ENCODE results near the gene PGAM5. TPM values are rescaled to one million over a fixed set of nuclear protein-coding genes. Genes with fewer than 3 reads are reported as not detected.

Gene PGAM5
- total RNA-seq, 1 donor from 2014 or later = 75.0 TPM

DNA sequence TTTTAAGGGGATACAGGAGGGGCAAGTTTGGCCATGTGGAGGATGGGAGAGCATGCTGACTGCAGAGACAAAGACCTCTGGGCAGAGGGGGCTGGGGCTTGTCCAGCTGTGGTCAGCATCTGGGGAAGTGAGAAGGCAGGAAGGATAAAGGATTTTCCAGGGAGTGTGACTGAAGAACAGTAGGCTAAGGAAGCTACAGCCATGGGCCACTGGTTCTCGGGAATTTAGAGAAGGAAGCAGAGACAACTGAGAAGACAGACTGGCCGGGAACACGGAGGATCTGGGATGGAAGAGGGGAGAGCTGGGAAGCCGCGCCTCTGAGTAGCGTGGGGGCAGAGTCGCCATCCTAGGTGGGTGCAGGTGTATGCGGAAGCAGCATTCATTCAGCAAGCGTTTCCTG, 7.0 kb upstream of the PGAM5 start:
- no peak overlapping the region for H3K4me3 ChIP-seq (ENCODE audit: low read depth, low read length)
- TF ChIP-seq, protein P1, sequence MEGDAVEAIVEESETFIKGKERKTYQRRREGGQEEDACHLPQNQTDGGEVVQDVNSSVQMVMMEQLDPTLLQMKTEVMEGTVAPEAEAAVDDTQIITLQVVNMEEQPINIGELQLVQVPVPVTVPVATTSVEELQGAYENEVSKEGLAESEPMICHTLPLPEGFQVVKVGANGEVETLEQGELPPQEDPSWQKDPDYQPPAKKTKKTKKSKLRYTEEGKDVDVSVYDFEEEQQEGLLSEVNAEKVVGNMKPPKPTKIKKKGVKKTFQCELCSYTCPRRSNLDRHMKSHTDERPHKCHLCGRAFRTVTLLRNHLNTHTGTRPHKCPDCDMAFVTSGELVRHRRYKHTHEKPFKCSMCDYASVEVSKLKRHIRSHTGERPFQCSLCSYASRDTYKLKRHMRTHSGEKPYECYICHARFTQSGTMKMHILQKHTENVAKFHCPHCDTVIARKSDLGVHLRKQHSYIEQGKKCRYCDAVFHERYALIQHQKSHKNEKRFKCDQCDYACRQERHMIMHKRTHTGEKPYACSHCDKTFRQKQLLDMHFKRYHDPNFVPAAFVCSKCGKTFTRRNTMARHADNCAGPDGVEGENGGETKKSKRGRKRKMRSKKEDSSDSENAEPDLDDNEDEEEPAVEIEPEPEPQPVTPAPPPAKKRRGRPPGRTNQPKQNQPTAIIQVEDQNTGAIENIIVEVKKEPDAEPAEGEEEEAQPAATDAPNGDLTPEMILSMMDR (conservative IDR thresholded peaks at IDR 0.05; ENCODE audit: low read depth, low read length) = no peak
- DNase-seq (ENCODE audit: low read depth) = no peak

DNA sequence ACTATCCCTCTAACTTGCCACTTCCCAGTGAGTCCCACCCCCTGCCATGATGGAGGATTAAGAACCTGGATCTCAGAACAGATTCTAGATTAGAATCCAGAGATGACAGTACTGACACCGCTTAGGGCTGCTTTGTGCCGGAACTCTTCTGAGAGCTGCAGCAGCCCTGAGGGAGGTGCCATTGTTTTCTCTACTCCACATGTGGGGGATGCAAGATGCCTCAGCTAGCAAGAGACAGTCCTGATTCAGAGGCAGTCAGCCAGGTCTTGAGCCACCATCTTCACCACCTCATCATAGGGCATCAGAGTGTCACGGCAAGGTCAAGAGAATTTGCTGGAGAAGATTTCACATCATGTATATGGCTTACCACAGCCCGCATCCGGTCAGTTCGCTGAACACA, 3.4 kb upstream of the PGAM5 start:
- no peak overlapping the region for H3K4me3 ChIP-seq (ENCODE audit: low read depth, low read length)
- TF ChIP-seq, protein P1 (conservative IDR thresholded peaks at IDR 0.05; ENCODE audit: low read depth, low read length) = no peak
- no peak for DNase-seq (ENCODE audit: low read depth)

DNA sequence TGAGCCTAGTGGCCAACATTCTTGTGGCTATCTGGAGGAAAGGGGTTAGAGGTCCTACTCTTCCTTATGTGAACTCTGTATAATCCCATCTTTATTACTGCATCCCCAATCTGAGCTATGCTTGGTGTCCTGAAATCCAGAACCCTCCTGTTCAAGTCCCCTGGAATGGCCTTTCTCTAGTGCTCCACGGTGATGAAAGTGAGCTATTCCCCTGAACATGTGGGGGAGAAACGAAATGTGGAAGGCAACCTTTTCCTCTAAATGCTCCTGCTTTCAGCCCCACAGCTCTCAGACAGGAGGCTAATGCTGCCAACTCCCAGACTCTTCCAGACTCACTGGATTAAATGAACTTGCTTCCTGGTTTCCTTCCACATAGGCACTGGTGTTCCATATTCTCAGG, 2.5 kb upstream of the PGAM5 start:
- TF ChIP-seq, protein P1 (conservative IDR thresholded peaks at IDR 0.05; ENCODE audit: low read depth, low read length) = no peak
- no peak for DNase-seq (ENCODE audit: low read depth)
- no peak overlapping the region for H3K4me3 ChIP-seq (ENCODE audit: low read depth, low read length)

DNA sequence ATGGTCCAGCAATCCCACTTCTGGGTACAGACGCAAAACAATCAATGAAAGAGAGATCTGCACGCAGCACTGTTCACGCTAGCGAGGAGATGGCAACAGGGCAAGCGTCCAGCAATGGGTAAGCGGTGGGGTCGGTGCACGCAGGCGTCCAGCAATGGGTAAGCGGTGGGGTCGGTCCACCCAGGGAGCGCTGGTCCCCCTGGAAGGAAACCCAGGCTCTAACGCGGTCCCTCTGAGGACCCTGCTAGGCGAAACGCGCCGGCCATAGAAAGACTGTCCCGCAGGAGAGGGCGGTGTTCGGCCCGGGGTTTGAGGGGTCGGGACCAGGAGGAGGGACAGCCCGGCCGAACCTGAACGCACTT, 618 bp upstream of the PGAM5 start:
- DNase-seq (ENCODE audit: low read depth) = no peak
- H3K4me3 ChIP-seq (ENCODE audit: low read depth, low read length) = peak overlapping the region; percentile 81
- TF ChIP-seq, protein P1 (conservative IDR thresholded peaks at IDR 0.05; ENCODE audit: low read depth, low read length) = no peak

DNA sequence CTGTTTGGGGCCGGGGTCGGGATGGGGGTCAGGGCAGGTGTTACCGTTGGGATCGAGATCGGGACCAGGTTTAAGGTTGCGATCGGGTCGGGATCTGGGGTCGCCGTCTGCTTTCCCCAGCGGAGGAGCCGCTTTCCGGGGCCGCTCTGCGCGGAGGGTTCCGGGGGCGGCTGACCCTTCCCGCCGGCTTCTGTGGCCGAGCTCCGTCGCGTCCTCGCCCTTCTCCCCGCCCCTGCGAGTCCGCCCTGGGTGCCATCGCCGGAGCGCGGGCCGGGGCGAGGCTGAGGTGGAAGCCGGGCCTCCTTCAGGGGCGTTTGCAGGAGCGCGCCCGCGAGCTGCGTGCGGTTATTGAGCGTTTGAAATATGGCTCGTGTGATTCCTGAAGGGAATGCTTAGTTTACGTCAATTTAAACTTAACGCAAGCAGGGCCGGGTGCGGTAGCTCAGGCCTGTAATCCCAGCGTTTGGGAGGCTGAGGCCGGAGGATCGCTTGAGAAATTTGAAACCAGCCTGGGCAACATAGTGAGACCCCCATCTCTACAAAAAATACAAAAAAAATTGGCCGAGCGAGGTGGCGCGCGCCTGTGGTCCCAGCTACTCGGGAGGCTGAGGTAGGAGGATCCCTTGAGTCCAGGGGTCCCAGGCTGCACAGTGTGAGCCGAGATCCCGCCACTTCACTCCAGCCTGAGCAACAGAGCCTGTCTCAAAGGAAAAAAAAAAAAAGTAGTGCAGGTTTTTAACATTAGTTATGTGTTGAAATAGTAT, 620 bp downstream of the PGAM5 start:
- TF ChIP-seq, protein P1 (conservative IDR thresholded peaks at IDR 0.05; ENCODE audit: low read depth, low read length) = no peak
- DNase-seq (ENCODE audit: low read depth) = no peak
- H3K4me3 ChIP-seq (ENCODE audit: low read depth, low read length) = peak overlapping the region; percentile 81

DNA sequence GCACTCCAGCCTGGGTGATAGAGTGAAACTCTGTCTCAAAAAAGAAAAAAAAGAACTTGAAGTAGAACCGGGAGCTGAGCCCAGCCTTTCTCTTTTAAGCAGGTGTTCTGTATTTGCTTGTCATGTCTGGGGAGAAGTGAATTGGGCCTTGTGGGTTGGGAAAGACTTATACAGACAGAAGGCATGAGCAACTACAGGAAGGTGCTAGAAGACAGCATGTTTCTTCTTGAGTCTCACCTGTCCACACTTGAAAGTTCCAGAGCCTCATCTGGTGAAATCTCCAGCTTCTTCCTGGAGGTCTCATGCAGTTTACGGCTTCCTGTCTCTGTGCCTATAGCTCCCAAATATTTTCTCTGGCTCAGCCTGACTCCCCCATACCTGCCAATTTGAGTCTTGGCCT, 2.5 kb downstream of the PGAM5 start:
- TF ChIP-seq, protein P1 (conservative IDR thresholded peaks at IDR 0.05; ENCODE audit: low read depth, low read length) = no peak

DNA sequence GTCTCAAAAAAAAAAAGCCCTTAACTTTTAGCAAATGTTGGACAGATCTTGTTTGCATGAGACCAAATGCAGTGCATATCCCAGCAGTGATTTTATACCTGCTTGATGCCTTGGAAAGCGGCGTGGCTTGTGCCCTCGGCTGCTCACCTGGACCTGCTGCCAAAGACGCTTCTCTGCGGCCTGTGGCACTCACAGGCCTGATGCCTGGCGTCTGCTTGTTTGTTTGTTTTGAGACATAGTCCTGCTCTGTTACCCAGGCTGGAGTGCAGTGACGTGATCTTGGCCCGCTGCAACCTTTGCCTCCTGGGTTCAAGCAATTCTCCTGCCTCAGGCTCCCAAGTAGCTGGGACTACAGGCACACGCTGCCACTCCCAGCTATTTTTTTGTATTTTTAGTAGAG, 5.2 kb downstream of the PGAM5 start:
- no peak overlapping the region for H3K4me3 ChIP-seq (ENCODE audit: low read depth, low read length)
- TF ChIP-seq, protein P1 (conservative IDR thresholded peaks at IDR 0.05; ENCODE audit: low read depth, low read length) = no peak
- no peak for DNase-seq (ENCODE audit: low read depth)

More for the DNA sequence above, 2.5 kb downstream of the PGAM5 start:
- DNase-seq (ENCODE audit: low read depth) = no peak
- H3K4me3 ChIP-seq (ENCODE audit: low read depth, low read length) = no peak overlapping the region

Data from epithelial cell of proximal tubule (primary cell).